ENCODE measurements around the gene GALNT17.
"Not testable (repeated sequence)": the region's sequence is repeated elsewhere in the genome, so short reads cannot be mapped to it uniquely, and the experiment has no call there.

The GALNT17 gene

GRCh38 chr7:71566991-71567390, 435.0 kb downstream of the GALNT17 start:
- no peaks in the 10 kb centered on the region for H3K36me3 Mint-ChIP-seq (ENCODE audit: low read depth)
- H3K27ac Mint-ChIP-seq: no peak overlapping the region
- H3K4me1 Mint-ChIP-seq: no peaks in the 10 kb centered on the region
- peaks cover 15% of the 10 kb centered on the region for H3K27me3 Mint-ChIP-seq (ENCODE audit: low read depth)
- no peak overlapping the region for H3K4me3 Mint-ChIP-seq
- no peak for TF ChIP-seq CTCF (IDR thresholded peaks at IDR 0.05; ENCODE audit: unreplicated experiment in 3 of 3)
- no peaks in the 10 kb centered on the region for H3K9me3 Mint-ChIP-seq

GRCh38 chr7:71574153-71574860, 442.4 kb downstream of the GALNT17 start:
- Mint-ChIP-seq H3K36me3 (ENCODE audit: low read depth) (no peaks in the 10 kb centered on the region), H3K27ac (no peak overlapping the region), H3K9me3 (no peaks in the 10 kb centered on the region)

GRCh38 chr7:71580027-71580426, 448.1 kb downstream of the GALNT17 start:
- H3K36me3 Mint-ChIP-seq (ENCODE audit: low read depth): no peaks in the 10 kb centered on the region
- H3K4me1 Mint-ChIP-seq: no peaks in the 10 kb centered on the region
- no peak for TF ChIP-seq CTCF (IDR thresholded peaks at IDR 0.05; ENCODE audit: unreplicated experiment in 3 of 3)
- H3K4me3 Mint-ChIP-seq: no peak overlapping the region
- H3K9me3 Mint-ChIP-seq: peaks cover 6% of the 10 kb centered on the region
- H3K27ac Mint-ChIP-seq: no peak overlapping the region
- no peaks in the 10 kb centered on the region for H3K27me3 Mint-ChIP-seq (ENCODE audit: low read depth)

More at GRCh38 chr7:71574153-71574860, 442.4 kb downstream of the GALNT17 start:
- no peak for TF ChIP-seq CTCF (IDR thresholded peaks at IDR 0.05; ENCODE audit: unreplicated experiment in 3 of 3)
- no peaks in the 10 kb centered on the region for H3K4me1 Mint-ChIP-seq
- no peak overlapping the region for H3K4me3 Mint-ChIP-seq
- peaks cover 5% of the 10 kb centered on the region for H3K27me3 Mint-ChIP-seq (ENCODE audit: low read depth)

- Mint-ChIP-seq H3K4me3 (no peak overlapping the region), H3K4me1 (no peaks in the 10 kb centered on the region), H3K36me3 (ENCODE audit: low read depth) (no peaks in the 10 kb centered on the region), H3K27ac (no peak overlapping the region), H3K9me3 (peaks cover 16% of the 10 kb centered on the region), H3K27me3 (ENCODE audit: low read depth) (no peaks in the 10 kb centered on the region)
- no peak for TF ChIP-seq CTCF (IDR thresholded peaks at IDR 0.05; ENCODE audit: unreplicated experiment in 3 of 3)
Observed at GRCh38 chr7:71584256-71584655, 452.3 kb downstream of the GALNT17 start.

GRCh38 chr7:71591876-71592275, 459.9 kb downstream of the GALNT17 start:
- Mint-ChIP-seq H3K9me3 (peaks cover 10% of the 10 kb centered on the region), H3K27ac (no peak overlapping the region), H3K4me1 (no peaks in the 10 kb centered on the region), H3K4me3 (no peak overlapping the region), H3K36me3 (ENCODE audit: low read depth) (no peaks in the 10 kb centered on the region), H3K27me3 (ENCODE audit: low read depth) (peaks cover 8% of the 10 kb centered on the region)
- TF ChIP-seq CTCF (IDR thresholded peaks at IDR 0.05; ENCODE audit: unreplicated experiment in 3 of 3): no peak

- H3K4me3 Mint-ChIP-seq; H3K9me3 Mint-ChIP-seq; H3K4me1 Mint-ChIP-seq; H3K27ac Mint-ChIP-seq; H3K27me3 Mint-ChIP-seq (ENCODE audit: low read depth); H3K36me3 Mint-ChIP-seq (ENCODE audit: low read depth): not testable (repeated sequence)
Observed at GRCh38 chr7:71592388-71592787, 460.4 kb downstream of the GALNT17 start.
